K562 (cell line): ENCODE data around the gene MSMO1. TPM values are rescaled to one million over a fixed set of nuclear protein-coding genes. Genes with fewer than 3 reads are reported as not detected.

ENCODE experiments used
- ATAC-seq: fragments of 200-7000 bp; cut with Tn5 transposase; 3 replicates; pipeline ENCODE4 v1.9.1; 2020; ENCODE audit warnings: moderate library complexity
- BruUV-seq: library from RNA; stranded (reverse); fragments of 400-500 nt; replicated peaks from 2 replicates; lab custom pipeline; 2021; lab: Mats Ljungman, UMichigan
- CTCF ChIA-PET: fragments of 300-600 bp; formaldehyde crosslinking; extraction: SDS; loops from one replicate; lab custom pipeline; 2021; ENCODE audit warnings: low intra/inter-chr PET ratio; lab: Yijun Ruan, JAX
- POLR2A ChIA-PET: fragments of 300-600, 350-650 bp; sonication (Branson Sonifier 250); formaldehyde crosslinking; extraction: SDS; loops from one replicate; lab custom pipeline; 2021; ENCODE audit warnings: antibody characterized with exemption, inconsistent platforms; lab: Yijun Ruan, JAX
- DNase-seq, 4 experiments: peaks; one replicate each; pipeline versions ENCODE4 v3.0.0 to v3.0.0-alpha.2; 2011 to 2018; ENCODE audit warnings: low spot score in 3 of 4, mixed read lengths in 3 of 4; ENCODE audit errors: extremely low read depth in 1 of 4
- FAIRE-seq: peaks from 2 replicates; lab custom pipeline; 2011; peaks lifted over from hg19 to GRCh38; lab: Jason Lieb, UNC
- H2AFZ ChIP-seq: 2 replicates; pipeline ENCODE4 v1.6.0; 2011; ENCODE audit warnings: low read depth, low read length, control low read depth, inconsistent platforms
- H3K27ac ChIP-seq: fragments of 200-600 bp; 3 replicates; pipeline ENCODE4 v1.8.0; 2011; ENCODE audit warnings: low read depth, mild to moderate bottlenecking, control low read depth, inconsistent platforms, low read length, moderate library complexity, mixed read lengths; ENCODE audit errors: extremely low read depth
- H3K27me3 ChIP-seq, 2 experiments: fragments of 300-600 bp in 1 of 2; 2 replicates in 1 of 2; 3 replicates in 1 of 2; pipeline versions ENCODE4 v1.6.0 to v1.8.0; 2011; ENCODE audit warnings: inconsistent platforms in 2 of 2, low read length in 2 of 2, mild to moderate bottlenecking in 1 of 2, mixed read lengths in 1 of 2, moderate library complexity in 1 of 2; ENCODE audit not compliant: control insufficient read depth in 2 of 2, insufficient read depth in 2 of 2
- H3K36me3 ChIP-seq: fragments of 300-600 bp; 3 replicates; pipeline ENCODE4 v1.8.0; 2011; ENCODE audit warnings: mild to moderate bottlenecking, low read length, inconsistent platforms; ENCODE audit not compliant: control insufficient read depth, insufficient read depth
- H3K4me1 ChIP-seq, 2 experiments: fragments of 200-600 bp in 1 of 2; replicated peaks in 1 of 2; 2 replicates in 1 of 2; 3 replicates in 1 of 2; pipeline versions ENCODE4 v1.5.1 to v1.8.0; 2011; ENCODE audit warnings: inconsistent platforms in 2 of 2, low read length in 2 of 2, mild to moderate bottlenecking in 1 of 2, mixed read lengths in 1 of 2, moderate library complexity in 1 of 2; ENCODE audit not compliant: control insufficient read depth in 2 of 2, insufficient read depth in 2 of 2
- H3K4me2 ChIP-seq: 2 replicates; pipeline ENCODE4 v1.6.1; 2011; ENCODE audit warnings: low read length, control low read depth, inconsistent platforms, mixed read lengths; ENCODE audit not compliant: insufficient read depth
- H3K4me3 ChIP-seq: fragments of 200-600 bp; sonication (generic), shearing (Covaris generic); 2 replicates; pipeline ENCODE4 v1.5.1; 2016; ENCODE audit warnings: control low read depth, inconsistent platforms
- H3K79me2 ChIP-seq: fragments of 200-600 bp; 3 replicates; pipeline ENCODE4 v1.8.0; 2011; ENCODE audit warnings: low read length, inconsistent platforms; ENCODE audit not compliant: control insufficient read depth, insufficient read depth
- H3K9ac ChIP-seq, 2 experiments: 2 replicates each; pipeline versions ENCODE4 v1.6.0 to v1.6.1; 2011; ENCODE audit warnings: low read depth in 2 of 2, low read length in 2 of 2, control low read depth in 1 of 2, inconsistent platforms in 1 of 2, mild to moderate bottlenecking in 1 of 2, mixed read lengths in 1 of 2; ENCODE audit not compliant: insufficient read depth in 1 of 2
- H3K9me1 ChIP-seq: one replicate; pipeline ENCODE4 v1.6.0; 2011; ENCODE audit warnings: inconsistent platforms, mild to moderate bottlenecking, low read length, moderate library complexity; ENCODE audit not compliant: control insufficient read depth, insufficient read depth
- H3K9me3 ChIP-seq: replicated peaks from 2 replicates; pipeline ENCODE4 v1.5.1; 2011; ENCODE audit warnings: low read depth, low read length, inconsistent platforms; ENCODE audit not compliant: control insufficient read depth, insufficient read depth
- H4K20me1 ChIP-seq: replicated peaks from 2 replicates; pipeline ENCODE4 v1.6.1; 2011; ENCODE audit warnings: low read length, inconsistent platforms, mixed read lengths; ENCODE audit not compliant: control insufficient read depth, insufficient read depth
- CEBPB ChIP-seq: fragments of 450-650 bp; IDR thresholded peaks from 2 replicates; pipeline ENCODE4 v1.6.1; 2016; ENCODE audit warnings: missing genetic modification characterization, missing compliant biosample characterization
- CHD1 ChIP-seq: fragments of 200-600 bp; sonication (generic); IDR thresholded peaks from one replicate; pipeline ENCODE4 v1.6.1; 2012; ENCODE audit warnings: mild to moderate bottlenecking, moderate library complexity, low read length, inconsistent platforms
- HMBOX1 ChIP-seq: sonication (generic); IDR thresholded peaks from 2 replicates; pipeline ENCODE4 v1.6.1; 2016
- KDM5B ChIP-seq: fragments of 200-600 bp; sonication (generic); IDR thresholded peaks from 2 replicates; pipeline ENCODE4 v1.6.1; 2012; ENCODE audit warnings: low read depth, mild to moderate bottlenecking, moderate library complexity, low read length, control low read depth, inconsistent platforms; ENCODE audit not compliant: insufficient replicate concordance
- PKNOX1 ChIP-seq: fragments of 450-650 bp; IDR thresholded peaks from 2 replicates; pipeline ENCODE4 v1.6.1; 2016
- SMARCA4 ChIP-seq: fragments of 450-650 bp; IDR thresholded peaks from 2 replicates; pipeline ENCODE4 v1.6.1; 2016
- ZNF133 ChIP-seq: fragments of 250-450 bp; sonication (Bioruptor Pico); IDR thresholded peaks from 2 replicates; pipeline ENCODE4 v1.4.0; 2020; ENCODE audit warnings: mild to moderate bottlenecking
- WGBS: fragments of 100-300 bp; shearing (Covaris generic); methylation state at CpG from one replicate; pipeline ENCODE4 v1.1.6; 2016; ENCODE audit warnings: low coverage, mixed read lengths; ENCODE audit not compliant: insufficient coverage; ENCODE audit errors: missing lambda C conversion rate; 5-methylcytosine and 5-hydroxymethylcytosine counted together
- in situ Hi-C: fragments of 300-500 bp; cut with MboI; formaldehyde crosslinking; loops from 4 replicates; pipeline ENCODE4 v1.15.0; 2018; ENCODE audit warnings: inconsistent platforms, mixed read lengths
- intact Hi-C: fragments of 100-400 bp; cut with micrococcal nuclease; formaldehyde crosslinking; loops from 2 replicates; pipeline ENCODE4 v1.14.2; 2022
- polyA plus RNA-seq, 8 experiments: library from polyadenylated mRNA; depleted of rRNA in 4 of 8; stranded (reverse) in 5 of 8; unstranded in 3 of 8; fragments of >200 nt; fragmentation: Nextera tagmentation in 2 of 8; fragmentation: Illumina TruSeq in 1 of 8; extraction: Ambion mirVana in 2 of 8; extraction: Trizol in 1 of 8; gene quantifications; 2 replicates each; pipeline versions ENCODE4 v1.2.1 to v1.2.3, GENCODE V29; 2011 to 2014; ENCODE audit warnings: inconsistent platforms in 1 of 8, missing spikeins in 1 of 8
- total RNA-seq, 7 experiments: library from RNA; depleted of rRNA in 6 of 7; stranded (reverse); fragments of >200 nt in 6 of 7; fragmentation: Illumina TruSeq in 2 of 7; extraction: Trizol in 2 of 7; gene quantifications; 2 replicates each; pipeline versions ENCODE4 v1.2.1 to v1.2.3, GENCODE V29; 2011 to 2021; ENCODE audit warnings: low replicate concordance in 1 of 7

The MSMO1 gene
- total and polyA plus RNA-seq, 9 of the 15 experiments (the other 6 are each of a cell fraction or from before 2014, with no cell fraction given) = 32.0 to 172 (median 63.5) TPM

- H3K4me2 ChIP-seq = peak overlapping the region; percentile 99
- no peak overlapping the region for H2AFZ ChIP-seq
- CTCF ChIA-PET = no interaction called here
- in situ Hi-C loops (no loop called here), intact Hi-C loops (no loop called here)
- peaks cover 9 to 17% of the 10 kb centered on the region in 2 experiments; a peak in 4 of 5 replicates for H3K4me1 ChIP-seq
- peak overlapping the region; percentile 2; the same call in 1 of the 3 replicates for H3K27ac ChIP-seq
- H3K79me2 ChIP-seq = peaks cover 92% of the 10 kb centered on the region
- FAIRE-seq (no peak), ATAC-seq (no peak)
- BruUV-seq = no TSS peak
- H3K27me3 ChIP-seq = no peaks in the 10 kb centered on the region
- WGBS = 17% methylated on average over 5 of the region's 5 CpGs
- peaks cover 57% of the 10 kb centered on the region for H3K36me3 ChIP-seq
- peak overlapping the region; percentile 84 for H3K4me3 ChIP-seq
- POLR2A ChIA-PET = interaction anchor here (0.7 to 1.2 kb wide), 3 partner anchors 29 to 126 kb away, joined by 3 read pairs; no protein-coding TSS in a partner anchor
- peak overlapping the region; percentile 72 to 74 for H3K9ac ChIP-seq
- H3K9me3 ChIP-seq = no peaks in the 10 kb centered on the region
- H4K20me1 ChIP-seq = peaks cover 57% of the 10 kb centered on the region
- TF ChIP-seq HMBOX1 = peak; percentile 52; the same call in 1 of the 2 replicates
- TF ChIP-seq KDM5B = peak; percentile 31
- TF ChIP-seq SMARCA4 = no peak
- 0 out of 2 replicates have a peak, but pooled peaks have one; percentile 18 for TF ChIP-seq CEBPB
- TF ChIP-seq, all 486 proteins: peak for 3
- H3K9me1 ChIP-seq = peaks cover 4% of the 10 kb centered on the region
- no peak for DNase-seq
Measured at GRCh38 chr4:165330666-165331065, 3.2 kb downstream of the MSMO1 start.

GRCh38 chr4:165331359-165331758 is 3.9 kb downstream of the MSMO1 start:
- no TSS peak for BruUV-seq
- Histone ChIP-seq H3K4me1 (peaks cover 9 to 11% of the 10 kb centered on the region in 2 experiments; a peak in 4 of 5 replicates), H3K9me1 (peaks cover 4% of the 10 kb centered on the region), H2AFZ (no peak overlapping the region), H4K20me1 (peaks cover 57% of the 10 kb centered on the region), H3K27me3 (no peaks in the 10 kb centered on the region), H3K79me2 (peaks cover 95% of the 10 kb centered on the region), H3K36me3 (peaks cover 64% of the 10 kb centered on the region), H3K4me3 (peak overlapping the region; percentile 84), H3K9ac (peak overlapping the region in 1 of 2 experiments; percentile 74; a peak in 2 of 4 replicates), H3K4me2 (peak overlapping the region; percentile 99), H3K27ac (no peak overlapping the region), H3K9me3 (no peaks in the 10 kb centered on the region)
- intact Hi-C loops = no loop called here
- in situ Hi-C loops = no loop called here
- peak; percentile 53 for TF ChIP-seq CHD1
- no peak for TF ChIP-seq ZNF133 (CRISPR knock-in tag)
- TF ChIP-seq PKNOX1 = 0 out of 2 replicates have a peak, but pooled peaks have one; percentile 7
- no peak for ATAC-seq
- POLR2A ChIA-PET = interaction anchor here (0.7 to 1.2 kb wide), 2 partner anchors 28 to 125 kb away, joined by 3 read pairs; no protein-coding TSS in a partner anchor
- no peak for FAIRE-seq
- CTCF ChIA-PET = no interaction called here
- no peak for DNase-seq
- 13% methylated on average over 1 of the region's 1 CpG for WGBS
